Activated T-cell treated with anti-CD3 and anti-CD28 coated beads, Interleukin-2, amount 50 U/mL, for 1 hour (primary cell): Measurements from ENCODE around the gene MIDN.
A peak's percentile ranks its signal among the peaks of the same experiment; 100 is the strongest.

Experiments used
- DNase-seq: peaks from one replicate; pipeline ENCODE4 v3.0.0-alpha.2; 2020

The MIDN gene

GRCh38 chr19:1247748-1248138, 640 bp upstream of the MIDN start:
- no peak for DNase-seq

DNA sequence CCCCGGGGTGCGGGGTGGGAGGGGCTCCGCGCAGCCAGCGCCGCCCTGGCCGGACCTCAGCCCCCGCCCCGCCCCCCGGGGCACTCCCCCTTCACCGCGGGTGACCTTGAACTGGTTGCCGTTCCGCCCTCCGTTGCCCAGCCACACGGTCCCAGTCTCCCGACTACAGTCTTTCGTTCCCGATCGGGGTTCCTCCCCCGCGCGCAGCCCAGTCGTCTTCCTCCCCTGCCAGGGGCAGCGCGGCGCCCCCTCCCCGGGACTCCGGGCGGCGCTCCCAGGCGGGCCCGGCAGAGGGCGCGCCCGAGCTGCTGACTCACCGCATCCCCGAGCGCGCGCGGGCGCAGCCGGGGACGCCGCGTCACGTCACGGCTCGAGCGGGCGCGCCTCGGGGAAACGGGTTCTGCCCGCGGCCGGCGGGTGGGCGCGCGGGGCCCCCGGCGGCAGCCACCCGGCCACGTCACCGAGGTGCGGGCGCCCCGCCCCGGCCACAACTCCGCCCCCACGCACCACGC, 459 bp downstream of the MIDN start:
- DNase-seq: peak; percentile 90

GRCh38 chr19:1249298-1249989, 1.1 kb downstream of the MIDN start:
- peak; percentile 96 for DNase-seq

DNA sequence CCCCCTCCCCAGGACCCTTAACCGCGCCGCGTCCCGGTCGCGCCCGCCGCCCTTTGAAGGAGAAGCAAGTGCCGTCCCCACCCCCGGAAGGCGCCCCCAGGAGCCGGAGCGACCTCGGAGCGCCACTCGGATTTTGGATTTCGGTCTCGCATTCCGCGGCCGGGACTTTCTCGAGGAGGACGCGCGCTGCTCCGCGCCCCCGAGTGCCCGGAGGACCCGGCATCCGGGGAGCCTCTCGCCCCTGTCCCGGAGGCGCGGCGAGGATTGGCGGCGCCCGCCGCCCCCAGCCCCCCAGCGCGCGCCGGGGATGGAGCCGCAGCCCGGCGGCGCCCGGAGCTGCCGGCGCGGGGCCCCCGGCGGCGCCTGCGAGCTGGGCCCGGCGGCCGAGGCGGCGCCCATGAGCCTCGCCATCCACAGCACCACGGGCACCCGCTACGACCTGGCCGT, 1.6 kb downstream of the MIDN start:
- no peak for DNase-seq

- DNase-seq: peak; percentile 73
These were observed 2.3 kb downstream of the MIDN start for GRCh38 chr19:1250437-1251260.

DNA sequence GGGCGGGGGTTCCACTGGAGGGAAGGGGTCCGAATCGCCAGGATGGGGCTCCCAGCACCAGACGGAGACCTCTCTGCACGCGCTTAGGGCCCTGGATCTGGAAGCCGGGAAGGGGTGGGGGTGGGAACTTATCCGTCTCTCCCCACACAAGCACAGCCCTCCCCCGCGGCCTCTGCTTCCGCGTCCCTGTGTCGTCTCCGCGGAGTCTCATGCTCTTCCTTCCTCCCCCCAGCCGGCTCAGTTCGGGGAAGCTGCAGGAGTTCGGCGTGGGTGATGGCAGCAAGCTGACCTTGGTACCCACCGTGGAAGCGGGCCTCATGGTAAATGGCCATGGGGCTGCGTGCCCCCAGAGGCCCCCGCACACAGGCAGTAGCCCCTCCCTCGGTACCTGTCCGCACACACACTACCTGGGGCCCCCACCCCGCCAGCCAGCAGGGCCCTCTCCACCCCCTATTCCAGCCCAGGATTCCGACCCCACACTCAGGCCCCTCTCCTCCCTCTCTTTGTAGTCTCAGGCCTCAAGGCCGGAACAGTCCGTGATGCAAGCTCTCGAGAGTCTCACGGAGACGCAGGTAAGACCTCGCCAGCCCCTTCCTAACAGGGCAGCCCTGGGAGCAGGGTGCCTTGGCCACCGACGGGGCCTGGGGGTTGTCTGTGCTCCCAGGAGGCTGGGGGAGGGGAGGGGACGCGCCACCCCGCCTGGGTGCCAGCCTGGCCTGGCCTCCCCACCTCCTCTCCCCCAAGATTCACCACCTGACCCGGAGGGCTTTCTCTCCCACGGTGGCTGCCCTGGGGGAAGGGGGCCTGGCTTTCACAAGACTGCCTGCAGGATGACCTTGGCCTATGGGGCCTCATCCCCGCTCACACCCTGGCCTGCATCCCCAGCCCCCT, 3.2 kb downstream of the MIDN start:
- peak; percentile 70 for DNase-seq

DNA sequence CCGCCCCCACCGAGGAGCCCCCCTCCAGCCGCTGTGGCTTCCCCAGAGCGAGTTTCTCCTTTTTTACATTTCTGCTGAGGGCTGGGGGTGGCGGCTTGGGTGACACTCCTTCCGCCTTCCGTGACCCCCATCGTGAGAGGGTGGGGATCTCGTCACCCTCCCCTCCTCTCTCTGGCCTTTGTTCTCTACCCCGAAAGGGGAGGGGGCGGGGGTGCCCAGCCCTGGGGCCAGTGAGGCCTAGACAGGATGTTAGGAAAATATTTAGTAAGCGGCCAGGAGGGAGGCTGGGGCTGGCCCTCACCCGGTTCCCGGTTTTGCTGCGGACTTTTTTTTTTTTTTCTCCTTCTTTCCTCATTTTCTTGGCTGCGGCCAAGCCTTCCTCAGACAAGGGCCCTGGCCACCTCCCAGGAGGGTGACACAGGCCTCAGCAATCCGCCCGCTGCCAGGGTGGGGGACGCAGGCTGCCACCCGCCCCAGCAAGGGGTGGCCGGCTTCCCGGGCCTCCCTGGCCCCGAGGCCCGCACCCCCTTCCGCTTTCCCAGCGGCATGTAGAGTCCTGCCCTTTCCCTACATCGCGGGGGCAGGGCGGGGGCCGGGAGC, 3.9 kb downstream of the MIDN start:
- no peak for DNase-seq

DNA sequence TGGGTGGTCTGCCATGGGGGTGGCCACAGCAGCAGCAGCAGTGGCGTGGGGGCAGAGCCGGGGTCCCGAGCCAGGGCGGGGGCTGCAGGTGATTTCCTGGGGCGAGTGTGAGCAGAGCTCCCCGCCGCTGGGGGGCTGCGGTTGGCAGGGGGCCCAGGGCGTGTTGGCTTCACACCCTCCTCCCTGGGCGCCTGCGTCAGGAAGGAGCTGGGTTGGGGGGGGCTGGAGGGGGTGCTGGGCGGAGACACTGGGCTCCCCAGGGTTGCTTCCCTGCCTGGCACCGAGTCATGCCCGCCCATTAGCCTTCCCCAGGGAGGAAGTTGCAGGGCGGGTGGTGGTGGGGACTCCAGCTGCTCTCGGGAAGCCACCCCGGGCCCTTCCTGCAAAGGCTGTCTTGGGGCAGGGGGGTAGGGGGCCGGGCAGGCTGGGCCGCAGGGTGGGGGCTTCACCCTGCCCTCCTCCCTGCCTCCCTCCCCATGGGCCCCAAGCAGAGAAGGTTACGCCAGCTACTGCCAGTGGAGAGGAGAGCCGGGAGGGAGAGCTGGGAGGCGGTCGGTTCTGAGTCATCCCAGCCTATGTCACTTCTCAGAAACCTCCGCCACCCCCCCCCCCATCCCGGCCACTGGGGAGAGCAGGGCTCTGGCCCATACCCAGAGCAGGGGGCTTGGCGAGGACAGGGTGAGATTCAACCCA, 4.6 kb downstream of the MIDN start:
- DNase-seq: peak; percentile 79

- DNase-seq: no peak
These were observed 5.2 kb downstream of the MIDN start for GRCh38 chr19:1253514-1254080.

GRCh38 chr19:1254081-1254527, 5.7 kb downstream of the MIDN start:
- DNase-seq: no peak

DNA sequence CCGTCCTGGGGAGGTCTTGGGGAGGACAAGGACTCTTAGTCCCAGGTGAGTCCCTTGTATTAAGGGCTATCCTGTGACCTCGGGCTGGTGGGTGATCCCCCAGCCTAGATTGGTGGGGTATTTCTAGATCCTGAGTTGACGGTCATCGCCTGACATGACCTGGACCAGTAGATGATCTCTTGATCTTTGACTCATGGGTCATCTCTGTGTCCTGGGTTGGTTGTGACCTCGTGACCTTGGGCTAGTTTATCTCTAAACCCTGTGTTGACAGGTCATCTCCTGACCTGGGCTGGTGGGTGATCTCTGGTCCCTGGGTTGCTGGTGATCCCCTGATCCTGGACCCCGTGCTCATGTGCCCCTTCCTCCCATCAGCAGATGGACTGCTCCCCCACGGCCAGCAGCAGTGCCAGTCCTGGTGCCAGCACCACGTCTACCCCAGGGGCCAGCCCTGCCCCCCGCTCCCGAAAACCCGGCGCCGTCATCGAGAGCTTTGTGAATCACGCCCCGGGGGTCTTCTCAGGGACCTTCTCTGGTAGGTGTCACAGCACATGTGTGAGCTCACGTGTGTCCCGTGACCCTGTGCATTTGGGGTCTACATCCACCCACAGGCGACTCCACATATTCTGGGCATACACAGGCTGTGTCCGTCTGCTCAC, 6.3 kb downstream of the MIDN start:
- DNase-seq: no peak

DNA sequence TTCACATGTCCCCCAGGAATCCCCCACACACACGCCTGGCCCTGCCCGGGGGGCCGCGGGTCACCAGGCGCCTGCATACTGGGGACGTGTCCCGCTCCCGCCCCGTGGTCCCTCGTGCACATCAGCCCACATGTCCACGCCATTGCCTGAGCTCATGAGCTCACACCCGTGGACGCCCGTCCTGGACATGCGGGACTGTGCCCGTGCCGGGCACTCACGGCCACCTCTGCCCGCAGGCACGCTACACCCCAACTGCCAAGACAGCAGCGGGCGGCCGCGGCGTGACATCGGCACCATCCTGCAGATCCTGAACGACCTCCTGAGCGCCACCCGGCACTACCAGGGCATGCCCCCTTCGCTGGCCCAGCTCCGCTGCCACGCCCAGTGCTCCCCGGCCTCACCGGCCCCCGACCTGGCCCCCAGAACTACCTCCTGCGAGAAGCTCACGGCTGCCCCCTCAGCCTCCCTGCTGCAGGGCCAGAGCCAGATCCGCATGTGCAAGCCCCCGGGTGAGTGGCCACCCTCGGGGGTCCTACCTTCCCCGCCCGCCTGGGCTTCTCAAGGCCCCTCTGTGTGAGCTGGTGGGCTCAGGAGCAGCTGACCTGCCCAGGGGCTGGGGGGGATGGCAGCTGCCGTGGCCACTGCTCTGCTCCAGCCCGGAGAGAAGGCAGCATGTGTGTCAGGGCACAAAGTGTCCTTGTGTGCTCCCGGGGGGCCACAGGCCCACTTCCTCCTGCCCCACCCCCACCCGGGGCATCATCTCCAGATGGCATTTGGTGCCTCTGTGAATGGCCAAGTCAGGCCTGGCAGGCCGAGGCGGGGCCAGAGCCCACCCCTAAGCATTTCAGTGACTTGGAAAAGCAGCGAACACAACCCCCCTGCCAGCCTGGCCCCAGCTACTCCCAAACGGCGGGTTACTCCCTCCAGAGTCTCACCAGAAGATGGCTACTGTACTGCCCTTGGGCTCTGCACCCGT, 7.1 kb downstream of the MIDN start:
- no peak for DNase-seq

DNA sequence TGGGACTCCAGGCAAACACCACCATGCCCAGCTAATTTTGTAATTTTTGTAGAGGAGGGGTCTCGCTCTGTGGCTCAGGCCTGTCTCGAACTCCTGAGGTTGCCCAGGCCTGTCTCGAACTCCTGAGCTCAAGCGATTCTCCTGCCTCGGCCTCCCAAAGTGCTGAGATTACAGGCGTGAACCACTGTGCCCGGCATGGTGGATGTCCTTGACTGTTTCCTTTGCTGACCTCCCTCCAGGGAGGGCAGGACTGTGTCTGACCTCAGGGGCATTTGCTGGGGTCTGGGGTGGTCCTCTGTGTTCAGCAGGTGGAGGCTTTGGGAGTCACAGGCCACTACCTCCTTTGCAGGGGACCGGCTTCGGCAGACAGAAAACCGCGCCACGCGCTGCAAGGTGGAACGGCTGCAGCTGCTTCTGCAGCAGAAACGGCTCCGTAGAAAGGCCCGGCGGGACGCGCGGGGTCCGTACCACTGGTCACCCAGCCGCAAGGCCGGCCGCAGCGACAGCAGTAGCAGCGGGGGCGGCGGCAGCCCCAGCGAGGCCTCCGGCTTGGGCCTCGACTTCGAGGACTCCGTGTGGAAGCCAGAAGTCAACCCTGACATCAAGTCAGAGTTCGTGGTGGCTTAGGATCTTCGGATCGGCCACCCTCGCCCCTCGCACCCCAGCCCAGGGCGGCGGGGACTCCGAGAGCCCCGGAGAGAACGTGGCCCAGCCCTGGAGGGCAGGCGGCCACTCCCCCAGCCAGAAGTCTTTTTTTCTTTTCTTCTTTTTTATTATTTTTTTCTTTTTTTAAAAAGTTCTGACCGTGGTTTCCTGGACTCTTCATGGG, 8.5 kb downstream of the MIDN start:
- no peak for DNase-seq

DNA sequence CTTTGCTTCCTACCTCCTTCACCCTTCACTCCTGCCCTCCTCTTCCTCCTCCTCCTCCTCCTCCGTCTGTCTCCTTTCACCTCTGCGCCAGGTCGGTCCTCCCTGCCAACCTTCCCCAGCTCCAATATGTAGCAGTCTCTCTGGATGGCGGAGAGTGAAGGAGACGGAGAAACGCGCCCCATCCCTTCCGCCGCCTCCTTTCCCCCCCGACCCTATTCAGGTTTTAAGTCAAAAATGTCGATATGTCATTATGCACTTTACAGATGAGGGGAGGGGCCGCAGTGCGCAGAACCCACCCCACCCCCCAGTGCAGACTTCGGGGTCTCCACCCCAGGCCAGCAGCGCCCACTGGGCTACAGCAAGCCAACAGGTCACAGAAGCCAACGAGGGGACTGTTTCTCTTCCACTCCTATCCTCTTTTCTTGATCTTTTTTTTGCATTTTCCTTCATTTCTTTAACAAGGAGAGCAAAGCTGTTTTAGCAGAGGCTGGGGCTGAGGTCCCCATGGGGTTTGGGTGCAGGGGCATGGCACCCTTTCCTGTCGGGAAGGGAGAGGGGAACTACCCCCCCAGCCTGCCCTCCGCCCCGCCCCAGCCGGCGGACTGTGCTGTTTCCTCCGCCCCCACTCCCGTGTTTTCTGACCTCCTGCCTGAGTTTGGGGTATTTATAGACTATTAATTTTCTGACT, 9.2 kb downstream of the MIDN start:
- no peak for DNase-seq

DNA sequence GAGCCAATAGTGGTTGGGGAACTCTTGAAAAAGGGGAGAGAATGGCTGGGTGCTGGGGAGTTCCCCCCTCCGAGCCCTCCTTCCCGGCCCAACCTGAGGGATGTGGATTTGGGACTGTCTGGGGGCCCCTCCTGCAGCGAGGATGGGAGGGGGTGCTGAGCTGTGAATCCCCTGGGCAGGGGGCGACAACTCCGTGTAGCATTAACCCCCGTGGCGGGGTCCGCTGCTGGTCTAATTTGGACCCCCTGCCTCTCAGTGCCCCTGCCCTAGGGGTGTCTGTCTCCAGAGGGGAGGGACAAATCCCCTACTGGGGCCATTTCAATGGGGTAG, 9.7 kb downstream of the MIDN start:
- DNase-seq: no peak

GRCh38 chr19:1258707-1259205, 10.4 kb downstream of the MIDN start:
- no peak for DNase-seq

GRCh38 chr19:1259206-1259875, 11.0 kb downstream of the MIDN start:
- DNase-seq: peak; percentile 77
